IPS-NIHi7 (cell line): ENCODE data around the gene ATP6V0E1.
"Not testable (repeated sequence)": the region's sequence is repeated elsewhere in the genome, so short reads cannot be mapped to it uniquely, and the experiment has no call there.

ENCODE experiments used
- DNase-seq: peaks from one replicate; pipeline ENCODE4 v3.0.0; 2012; ENCODE audit warnings: mixed read lengths; ENCODE audit errors: extremely low spot score

The ATP6V0E1 gene

DNA sequence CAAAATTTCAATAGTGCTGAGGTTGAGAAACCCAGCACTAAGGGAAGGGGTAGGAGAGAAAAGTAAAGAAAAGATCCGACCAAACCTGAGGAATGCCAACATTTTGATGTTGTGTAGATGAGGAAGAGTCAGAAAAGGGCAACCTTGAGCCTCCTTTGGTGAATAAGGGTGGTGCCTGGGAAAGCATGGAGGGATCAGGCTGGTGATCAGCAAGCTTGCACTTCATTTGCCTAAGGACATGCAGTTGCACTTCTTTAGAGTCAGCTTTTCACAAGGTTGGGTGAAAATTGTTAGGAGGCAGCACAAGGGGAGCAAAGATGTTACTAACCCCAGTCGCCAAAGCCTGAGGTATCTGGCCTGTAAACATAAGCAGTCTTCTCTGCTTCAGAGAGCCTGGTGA lies 20.4 kb downstream of the ATP6V0E1 start:
- DNase-seq, result no peak

DNA sequence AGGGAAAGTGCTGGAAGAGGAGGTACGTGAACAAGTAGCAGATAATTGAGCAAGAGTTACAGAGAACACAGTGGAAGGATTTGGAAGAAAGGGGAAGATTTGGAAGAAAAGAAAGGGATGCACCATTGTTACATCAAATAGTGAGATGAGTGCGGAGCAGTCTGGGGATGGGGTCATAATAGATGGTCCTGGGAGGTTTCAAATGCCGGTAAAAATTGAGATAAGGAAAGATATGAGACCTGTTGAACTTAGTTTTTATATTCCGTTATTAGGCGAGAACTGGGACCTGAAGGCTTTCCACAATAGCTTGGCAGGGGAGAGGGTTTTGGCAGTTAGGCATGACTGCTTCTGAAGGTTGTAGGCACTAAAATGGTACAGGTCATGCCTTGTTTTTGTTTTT lies 20.9 kb downstream of the ATP6V0E1 start:
- no peak for DNase-seq

DNA sequence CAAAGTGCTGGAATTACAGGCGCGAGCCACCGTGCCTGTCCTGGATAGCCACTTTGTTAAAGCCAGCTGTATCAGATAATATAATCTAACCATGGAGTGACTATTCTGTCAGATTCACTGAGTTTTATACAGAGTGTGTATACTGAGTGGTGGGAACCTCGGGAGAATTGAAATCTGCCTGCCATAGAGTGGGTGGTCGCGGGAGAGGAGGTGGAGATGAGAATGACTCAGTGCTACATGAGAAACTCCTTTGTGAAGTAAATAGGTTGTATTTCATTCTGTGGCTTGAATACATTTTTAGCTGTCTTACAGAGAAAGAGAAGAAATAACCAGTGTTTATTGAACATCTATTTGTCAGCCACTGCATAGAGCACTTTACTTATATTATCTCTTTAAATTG lies 26.4 kb downstream of the ATP6V0E1 start:
- DNase-seq, result no peak

DNA sequence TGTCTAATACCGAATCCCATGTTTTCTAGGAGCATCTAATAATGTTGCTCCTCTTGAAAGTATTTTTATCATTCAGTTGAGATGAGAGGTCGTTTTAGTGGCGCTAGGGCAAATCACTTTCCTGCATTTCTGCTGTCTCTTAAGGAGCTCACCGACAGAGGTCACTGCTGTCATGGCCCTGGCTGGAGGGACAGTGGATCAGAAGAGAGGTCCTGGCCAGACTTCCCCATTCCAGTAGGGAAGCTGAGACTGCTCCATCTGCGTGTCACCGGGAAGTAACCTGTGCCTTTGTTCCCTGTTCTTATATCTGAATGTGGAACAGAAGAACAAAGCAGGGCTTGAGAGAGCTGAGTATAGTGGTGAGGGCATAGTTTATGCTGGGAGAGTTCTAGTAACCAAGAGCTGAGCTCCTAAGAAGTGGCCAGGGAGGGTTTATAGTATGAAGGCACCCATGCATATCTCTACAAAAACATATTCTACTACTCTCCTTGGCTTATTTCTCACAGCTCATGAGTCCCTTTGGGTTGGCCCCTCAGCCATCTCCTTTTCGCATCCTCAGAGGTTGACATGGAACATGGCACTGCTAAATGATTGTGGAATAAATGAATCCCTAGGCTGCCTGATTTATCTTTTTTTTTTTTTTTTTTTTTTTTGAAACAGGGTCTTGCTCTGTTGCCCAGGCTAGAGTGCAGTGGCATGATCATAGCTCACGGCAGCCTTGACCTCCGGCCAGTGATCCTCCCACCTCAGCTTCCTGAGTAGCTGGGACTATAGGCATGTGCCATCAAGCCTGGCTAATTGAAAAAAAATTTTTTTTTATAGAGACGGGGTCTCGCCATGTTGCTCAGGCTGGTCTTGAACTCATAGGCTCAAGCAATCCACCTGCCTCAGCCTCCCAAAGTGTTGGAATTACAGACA lies 27.2 kb downstream of the ATP6V0E1 start:
- DNase-seq, result peak; percentile 69

DNA sequence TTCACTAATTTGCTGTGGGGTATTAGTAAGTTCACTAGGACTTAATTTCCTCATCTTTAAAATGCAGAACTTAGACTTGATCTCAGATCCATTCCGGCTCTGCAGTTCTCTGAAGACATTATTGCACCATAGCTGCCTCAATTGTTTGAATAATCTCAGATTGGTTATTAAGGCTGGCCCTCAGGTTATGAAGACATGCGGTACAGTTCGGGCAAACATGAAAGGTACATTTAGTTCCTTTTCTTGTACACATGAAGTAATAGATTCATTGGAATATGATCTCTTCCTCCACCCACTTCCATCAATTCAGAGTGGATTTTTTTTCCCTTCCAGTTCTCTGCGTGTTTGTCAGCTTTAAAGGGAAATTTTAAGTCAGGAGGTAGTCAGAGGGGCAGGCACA lies 28.0 kb downstream of the ATP6V0E1 start:
- no peak for DNase-seq

DNA sequence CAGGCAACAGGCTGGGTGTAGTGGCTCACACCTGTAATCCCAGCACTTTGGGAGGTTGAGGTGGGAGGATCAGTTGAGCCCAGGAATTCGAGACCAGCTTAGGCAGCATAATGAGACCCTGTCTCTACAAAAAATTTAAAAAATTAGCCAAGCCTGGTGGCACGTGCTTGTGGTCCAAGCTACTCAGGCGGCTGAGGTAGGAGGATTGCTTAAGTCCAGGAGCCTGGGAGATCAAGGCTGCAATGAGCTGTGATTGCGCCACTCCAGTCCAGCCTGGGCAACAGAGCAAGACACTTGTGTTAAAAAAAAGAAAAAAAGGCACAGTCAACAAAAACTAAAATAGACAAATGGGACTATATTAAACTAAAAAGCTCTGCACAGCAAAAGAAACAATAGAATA lies 29.3 kb downstream of the ATP6V0E1 start:
- DNase-seq, result no peak

DNA sequence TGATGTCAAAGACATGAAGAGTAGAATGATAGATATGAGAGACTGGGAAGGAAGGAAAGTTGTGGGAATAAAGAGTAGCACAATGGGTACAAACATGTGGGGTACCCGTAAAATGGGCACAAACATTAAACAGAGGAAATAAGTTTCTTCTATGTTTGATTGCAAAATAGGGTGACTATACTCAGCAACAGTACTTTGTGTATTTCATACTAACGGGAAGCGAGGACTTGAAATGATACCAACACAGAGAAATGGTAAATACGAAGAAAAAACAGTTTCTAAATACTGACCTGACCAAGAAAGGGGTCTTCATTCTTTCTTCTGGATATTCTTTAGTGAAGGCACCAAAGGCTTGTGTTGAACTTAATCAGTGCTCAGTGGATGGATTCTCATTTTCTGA lies 31.1 kb downstream of the ATP6V0E1 start:
- DNase-seq, result no peak

DNA sequence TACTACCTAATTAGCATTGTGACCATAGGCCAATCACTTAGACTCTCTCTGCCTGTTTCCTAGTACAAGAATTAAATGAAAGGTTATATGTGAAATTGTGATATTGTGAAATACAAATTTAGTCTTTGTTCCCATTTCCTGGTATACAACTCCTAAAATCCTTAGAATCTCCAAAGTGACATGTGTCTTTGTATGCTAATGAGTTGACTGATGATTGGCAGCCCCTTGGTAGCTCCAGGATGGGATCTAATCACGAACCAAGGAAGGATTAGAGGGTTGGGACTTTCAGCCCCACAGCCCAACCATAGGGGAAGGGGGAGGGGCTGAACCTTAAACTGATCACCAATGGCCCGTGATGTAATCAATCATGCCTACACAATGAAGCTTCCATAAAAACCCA lies 31.6 kb downstream of the ATP6V0E1 start:
- no peak for DNase-seq

DNA sequence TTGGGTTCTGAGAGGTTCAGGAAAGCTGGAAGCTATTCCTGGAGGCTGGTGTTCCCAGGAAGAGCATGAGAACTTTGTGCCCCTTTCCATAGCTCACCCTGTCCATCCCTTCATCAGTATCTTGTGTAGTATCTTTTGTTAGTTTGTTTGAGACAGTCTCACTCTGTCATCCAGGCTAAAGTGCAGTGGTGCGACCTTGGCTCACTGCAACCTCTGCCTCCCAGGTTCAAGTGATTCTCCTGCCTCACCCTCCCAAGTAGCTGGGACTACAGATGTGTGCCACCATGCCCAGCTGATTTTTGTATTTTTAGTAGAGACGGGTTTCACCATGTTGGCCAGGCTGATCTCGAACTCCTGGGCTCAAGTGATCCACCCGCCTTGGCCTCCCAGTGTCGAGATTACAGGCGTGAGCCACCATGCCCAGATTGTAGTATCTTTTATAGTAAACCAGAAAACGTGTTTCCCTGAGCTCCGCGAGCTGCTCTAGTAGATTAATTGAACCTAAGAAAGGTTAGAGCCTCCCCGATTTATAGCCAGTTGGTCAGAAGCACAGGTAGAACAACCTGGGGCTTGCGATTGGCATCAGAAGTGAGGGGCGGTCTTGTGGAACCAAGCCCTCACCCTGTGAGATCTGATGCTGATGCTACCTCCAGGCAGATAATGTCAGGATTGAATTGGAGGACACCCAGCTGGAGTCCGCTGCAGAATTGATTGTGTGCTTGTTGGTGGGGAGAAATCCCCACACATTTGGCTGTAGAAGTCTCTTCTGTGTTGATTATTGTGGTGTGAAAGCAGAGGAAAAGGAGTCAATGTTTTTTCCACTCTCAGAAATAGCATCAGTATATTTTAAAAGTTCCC lies 32.3 kb downstream of the ATP6V0E1 start:
- DNase-seq, result no peak

DNA sequence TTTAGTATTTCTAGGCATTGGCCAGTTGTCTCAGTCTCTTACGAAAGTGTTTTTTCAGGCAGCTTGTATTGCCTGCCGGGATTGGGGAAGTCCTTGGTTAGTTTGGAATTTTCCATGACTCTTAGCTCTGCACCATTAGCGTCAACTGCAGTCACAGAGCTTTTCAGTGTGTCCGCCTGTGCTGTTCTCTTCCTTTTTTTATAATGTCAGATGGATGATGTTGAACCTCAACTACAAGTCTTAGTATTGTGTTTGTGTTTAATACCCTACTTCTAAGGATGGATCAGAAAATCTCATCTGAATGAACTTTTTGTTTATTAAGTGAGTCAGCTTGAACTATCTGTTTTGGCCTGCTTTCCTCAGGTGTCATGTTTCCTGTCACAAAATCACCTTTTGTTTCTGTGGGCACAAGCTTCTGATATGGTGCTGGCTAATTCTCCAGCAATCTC lies 33.1 kb downstream of the ATP6V0E1 start:
- no peak for DNase-seq

DNA sequence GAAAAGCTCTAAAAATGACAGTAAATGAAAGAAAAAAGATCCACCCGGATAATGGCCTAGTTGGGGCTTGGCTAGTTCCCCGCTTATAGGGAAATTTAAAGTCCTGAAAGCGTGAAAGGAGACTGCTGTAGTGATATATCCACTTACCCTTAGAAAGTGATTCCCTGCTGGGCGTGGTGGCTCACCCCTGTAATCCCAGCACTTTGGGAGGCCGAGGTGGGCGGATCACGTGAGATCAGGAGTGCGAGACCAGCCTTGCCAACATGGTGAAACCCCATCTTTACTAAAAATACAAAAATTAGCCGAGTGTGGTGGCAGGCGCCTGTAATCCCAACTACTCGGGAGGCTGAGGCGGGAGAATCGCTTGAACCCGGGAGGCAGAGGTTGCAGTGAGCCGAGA lies 33.5 kb downstream of the ATP6V0E1 start:
- DNase-seq, result not testable (repeated sequence)

DNA sequence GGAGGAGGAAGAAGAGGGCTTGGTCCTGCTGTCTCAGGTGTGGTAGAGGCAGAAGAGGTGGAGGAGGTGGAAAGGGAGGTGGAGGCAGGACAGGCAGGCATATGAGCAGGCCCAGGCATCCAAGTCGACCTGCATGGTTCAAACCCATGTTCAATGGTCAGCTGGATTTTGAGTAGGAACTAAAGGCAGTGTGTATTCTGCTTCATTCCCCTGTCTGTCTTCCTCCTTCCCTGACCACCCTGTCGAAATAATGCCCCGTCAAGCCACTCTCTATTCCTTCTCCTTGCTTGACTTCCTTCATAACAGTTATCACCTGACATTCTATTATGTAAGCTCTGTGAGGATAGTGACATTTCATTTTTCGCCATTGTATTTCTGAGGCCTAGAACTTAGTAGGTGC lies 34.8 kb downstream of the ATP6V0E1 start:
- DNase-seq, result no peak

DNA sequence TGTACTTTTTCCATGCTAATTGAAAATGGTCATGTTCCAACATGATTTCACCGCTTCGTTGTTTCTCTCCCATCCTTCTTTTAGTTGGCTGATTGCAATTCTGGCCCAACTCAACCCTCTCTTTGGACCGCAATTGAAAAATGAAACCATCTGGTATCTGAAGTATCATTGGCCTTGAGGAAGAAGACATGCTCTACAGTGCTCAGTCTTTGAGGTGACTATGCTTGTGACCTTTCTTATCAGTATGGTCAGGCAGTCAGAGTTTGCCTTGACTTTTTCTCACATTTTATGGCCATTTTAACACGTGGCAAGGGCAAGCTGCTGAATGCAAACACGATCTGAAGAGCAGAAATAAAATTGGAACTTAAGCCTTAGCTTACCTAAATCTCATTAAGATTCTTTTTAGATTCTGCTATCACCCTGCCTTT lies 36.6 kb downstream of the ATP6V0E1 start:
- no peak for DNase-seq

DNA sequence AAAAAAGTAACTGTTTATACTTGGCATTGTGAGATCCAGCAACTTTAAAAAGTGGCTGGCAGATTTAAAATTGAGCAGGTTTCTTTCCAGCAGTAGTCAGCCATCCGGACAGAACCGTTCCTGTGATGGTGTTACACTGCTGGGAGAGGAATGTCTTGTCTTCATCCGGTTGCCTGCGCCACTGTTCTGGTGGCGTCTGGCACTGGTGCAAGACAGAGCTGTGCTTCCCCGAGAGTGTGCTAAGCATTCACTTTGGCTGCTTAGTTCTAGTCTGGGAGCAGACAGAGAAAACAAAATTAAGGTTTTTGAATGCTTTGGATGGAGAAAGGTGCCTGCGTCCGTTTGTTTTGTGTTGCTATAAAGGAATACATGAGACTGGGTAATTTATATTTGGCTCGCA lies 37.1 kb downstream of the ATP6V0E1 start:
- DNase-seq, result no peak

DNA sequence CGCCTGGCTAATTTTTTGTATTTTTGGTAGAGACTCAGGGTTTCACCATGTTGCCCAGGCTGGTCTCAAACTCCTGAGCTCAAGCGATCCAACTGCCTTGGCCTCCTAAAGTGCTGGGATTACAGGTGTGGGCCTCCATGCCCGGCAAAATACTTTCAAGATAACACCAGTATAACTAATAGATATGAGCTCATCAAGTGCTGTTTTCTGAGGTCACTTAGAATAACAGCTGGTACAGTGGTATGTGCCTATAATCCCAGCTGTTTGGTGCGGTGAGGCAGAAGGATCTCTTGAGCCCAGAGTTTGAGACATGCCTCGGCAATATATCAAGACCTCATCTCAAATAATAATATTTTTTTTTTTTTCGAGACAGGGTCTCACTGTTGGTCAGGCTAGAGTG lies 42.1 kb downstream of the ATP6V0E1 start:
- DNase-seq, result no peak

DNA sequence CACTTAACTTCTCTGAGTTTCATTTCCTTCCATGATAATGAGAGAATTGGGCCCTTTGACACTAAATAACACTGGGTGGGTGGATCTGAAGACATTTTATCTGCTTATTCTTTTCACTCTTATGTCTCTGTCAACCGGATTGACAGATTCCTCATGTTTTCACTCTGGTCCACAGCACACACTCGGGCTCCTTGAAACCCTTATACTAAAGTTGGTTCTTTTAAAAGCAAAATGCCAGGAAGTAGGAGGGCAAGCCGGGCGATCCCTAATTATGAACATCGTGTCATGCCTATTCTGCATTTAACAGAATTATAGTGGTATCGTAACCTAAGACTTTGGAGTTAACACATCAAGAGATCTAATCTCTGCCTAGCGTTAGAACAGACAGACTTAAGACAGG lies 44.3 kb downstream of the ATP6V0E1 start:
- DNase-seq, result no peak

DNA sequence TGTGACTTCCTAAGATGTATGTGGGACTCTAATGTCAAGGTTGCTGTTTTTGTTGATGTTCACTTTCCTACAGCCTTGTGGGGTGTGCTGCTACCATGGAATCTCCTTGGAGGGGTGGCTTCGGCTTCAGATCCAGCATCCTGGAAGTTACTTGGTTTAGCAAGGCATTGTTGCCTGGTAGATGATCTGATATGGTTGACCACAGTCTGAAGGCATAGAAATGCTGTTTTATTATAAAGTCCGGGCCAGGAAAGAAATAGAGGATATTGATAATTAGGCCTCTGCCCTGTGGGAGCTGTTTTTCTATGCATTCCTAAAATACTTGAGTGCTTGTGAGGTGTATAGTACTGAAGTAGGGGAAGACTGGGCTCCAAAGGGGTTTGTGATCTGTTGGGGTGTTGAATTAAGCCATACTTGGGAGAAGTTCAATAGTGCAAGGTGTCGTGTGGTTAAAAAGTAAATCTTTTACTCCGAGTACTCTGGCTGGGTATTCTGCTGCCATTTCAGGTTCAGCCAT lies 45.3 kb downstream of the ATP6V0E1 start:
- no peak for DNase-seq

DNA sequence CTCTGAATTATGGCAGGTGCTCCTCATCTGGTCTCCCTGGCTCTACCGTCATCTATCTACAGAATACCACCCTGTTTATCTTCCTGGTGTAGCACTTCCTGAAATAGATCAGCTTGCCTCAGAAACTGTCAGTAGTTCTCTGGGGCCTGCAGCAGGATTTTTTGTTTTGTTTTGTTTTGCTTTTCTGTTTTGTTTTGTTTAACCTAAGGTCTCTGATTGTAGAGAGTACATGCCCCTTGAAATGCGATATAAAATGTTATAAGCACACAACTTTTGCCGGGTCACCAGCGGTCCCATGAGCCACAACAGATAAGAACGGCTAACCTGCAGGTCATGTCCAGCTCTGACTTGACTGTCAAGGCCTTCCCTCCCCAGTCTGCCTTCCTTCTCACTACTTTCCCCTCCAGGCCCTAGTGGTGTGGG lies 45.9 kb downstream of the ATP6V0E1 start:
- no peak for DNase-seq

DNA sequence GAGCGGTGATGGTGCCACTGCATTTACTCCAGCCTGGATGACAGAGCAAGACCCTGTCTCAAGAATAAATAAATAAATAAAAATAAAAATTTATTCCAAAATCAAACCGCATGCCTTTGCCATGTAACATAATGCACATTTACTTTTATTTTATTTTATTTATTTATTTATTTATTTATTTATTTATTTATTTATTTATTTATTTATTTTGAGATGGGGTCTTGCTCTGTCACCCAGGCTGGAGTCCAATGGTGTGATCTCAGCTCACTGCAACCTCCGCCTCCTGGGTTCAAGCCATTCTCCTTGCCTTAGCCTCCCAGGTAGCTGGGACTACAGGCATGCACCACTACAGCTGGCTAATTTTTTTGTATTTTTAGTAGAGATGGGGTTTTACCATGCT lies 48.5 kb downstream of the ATP6V0E1 start:
- DNase-seq, result not testable (repeated sequence)

DNA sequence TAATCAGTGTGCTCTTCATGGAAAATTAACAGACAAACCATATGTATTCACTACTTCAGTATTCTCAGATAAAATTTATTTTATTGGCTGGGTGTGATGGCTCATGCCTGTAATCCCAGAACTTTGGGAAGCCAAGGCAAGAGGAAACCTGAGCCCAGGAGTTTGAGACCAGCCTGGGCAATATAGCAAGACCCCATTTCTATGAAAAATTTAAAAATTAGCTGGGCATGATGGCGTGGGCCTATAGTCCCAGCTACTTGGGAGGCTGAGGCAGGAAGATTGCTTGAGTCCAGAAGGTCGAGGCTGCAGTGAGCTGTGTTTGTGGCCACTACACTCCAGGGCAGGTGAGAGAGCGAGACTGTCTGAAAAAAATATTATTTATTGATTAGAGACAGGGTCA lies 49.2 kb downstream of the ATP6V0E1 start:
- no peak for DNase-seq

DNA sequence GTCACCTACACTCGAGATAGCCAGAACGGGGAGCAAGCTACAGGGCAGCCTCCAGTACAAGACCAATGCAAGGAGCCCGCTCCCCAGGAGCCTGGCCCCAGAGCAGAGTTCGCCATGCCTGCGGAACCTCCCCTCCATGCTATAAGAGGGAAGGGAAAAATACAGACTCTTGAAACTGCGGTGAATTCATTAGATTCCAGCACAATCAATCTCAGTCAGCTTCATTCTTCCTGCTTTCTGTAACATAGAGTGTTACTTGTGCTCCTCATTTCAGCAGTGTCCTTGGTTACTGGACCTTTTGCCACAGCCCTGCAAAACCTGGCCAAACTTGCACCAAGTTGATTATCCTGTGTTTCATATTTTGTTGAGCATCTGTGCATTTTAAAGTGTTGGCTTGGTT lies 50.4 kb downstream of the ATP6V0E1 start:
- DNase-seq, result no peak

DNA sequence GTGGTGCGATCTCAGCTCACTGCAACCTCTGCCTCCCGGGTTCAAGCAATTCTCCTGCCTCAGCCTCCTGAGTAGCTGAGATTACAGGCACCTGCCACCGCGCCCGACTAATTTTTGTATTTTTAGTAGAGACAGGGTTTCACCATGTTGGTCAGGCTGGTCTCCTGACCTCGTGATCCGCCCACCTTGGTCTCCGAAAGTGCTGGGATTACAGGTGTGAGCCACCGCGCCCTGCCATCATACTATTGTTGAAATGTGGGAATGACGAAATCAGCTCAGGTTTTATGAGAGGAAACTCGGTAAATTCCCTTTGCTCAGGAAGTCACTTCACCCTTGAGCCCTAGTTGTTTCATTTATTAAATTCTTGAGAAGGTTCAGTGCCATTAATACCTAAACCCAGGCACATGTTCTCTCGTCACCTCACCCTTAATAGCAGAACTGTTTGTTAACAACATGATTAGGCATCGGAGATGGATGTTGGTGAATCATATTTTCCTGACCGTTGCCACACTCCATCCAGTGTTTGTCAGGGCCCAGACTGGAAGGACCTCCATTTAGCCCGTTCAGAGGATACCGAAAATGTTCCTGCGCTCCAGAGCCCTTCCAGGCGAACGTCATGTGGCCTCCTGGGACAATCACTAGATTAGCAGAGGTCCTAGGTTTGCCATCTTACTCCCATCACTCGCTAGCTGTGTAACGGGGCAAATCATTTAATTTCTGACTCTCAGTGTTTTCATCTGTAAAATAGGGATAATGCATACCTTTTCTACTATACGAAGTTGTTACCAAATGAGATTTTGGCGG lies 52.5 kb downstream of the ATP6V0E1 start:
- no peak for DNase-seq
